Uterus (tissue), 2 donors: ENCODE measurements around the gene CCDC39.

Experiments
- CTCF ChIP-seq, 4 experiments: fragments of 200-600 bp in 2 of 4; fragments of 450-650 bp in 2 of 4; sonication (generic) in 2 of 4; IDR thresholded peaks; one replicate each; pipeline ENCODE4 v1.5.1; 2016 to 2019; ENCODE audit warnings: antibody characterized with exemption in 4 of 4, mild to moderate bottlenecking in 2 of 4, moderate library complexity in 1 of 4
- POLR2A ChIP-seq, 2 donors: fragments of 450-650 bp; IDR thresholded peaks; one replicate each; pipeline ENCODE4 v1.6.1; 2016; ENCODE audit warnings: antibody characterized with exemption in 2 of 2, mild to moderate bottlenecking in 1 of 2, moderate library complexity in 1 of 2

GRCh38 chr3:180633722-180634121, 45.6 kb downstream of the CCDC39 start:
- no peak for TF ChIP-seq CTCF (IDR thresholded peaks at IDR 0.05)
- no peak for TF ChIP-seq POLR2A (IDR thresholded peaks at IDR 0.05)
